HEK293T (cell line): ENCODE results near the gene GRB7.

Source experiments
- ELF4 ChIP-seq: fragments of 450-650 bp; IDR thresholded peaks from 2 replicates; pipeline ENCODE4 v1.6.1; 2017; ENCODE audit warnings: antibody characterized with exemption
- FOXA1 ChIP-seq: fragments of 450-650 bp; IDR thresholded peaks from 2 replicates; pipeline ENCODE4 v1.6.1; 2016; ENCODE audit warnings: mild to moderate bottlenecking
- FOXM1 ChIP-seq: fragments of 450-650 bp; IDR thresholded peaks from 2 replicates; pipeline ENCODE4 v1.6.1; 2017; ENCODE audit warnings: mild to moderate bottlenecking, borderline replicate concordance
- L3MBTL2 ChIP-seq: fragments of 450-650 bp; conservative IDR thresholded peaks from 2 replicates; pipeline ENCODE4 v1.6.1; 2016; ENCODE audit warnings: mild to moderate bottlenecking
- NFRKB ChIP-seq: fragments of 450-650 bp; IDR thresholded peaks from 2 replicates; pipeline ENCODE4 v1.6.1; 2016; ENCODE audit warnings: mild to moderate bottlenecking, moderate library complexity
- PKNOX1 ChIP-seq: fragments of 450-650 bp; IDR thresholded peaks from 2 replicates; pipeline ENCODE4 v1.6.1; 2016
- SP1 ChIP-seq: fragments of 450-650 bp; IDR thresholded peaks from 2 replicates; pipeline ENCODE4 v1.6.1; 2017

- TF ChIP-seq SP1: no peak
- no peak for TF ChIP-seq L3MBTL2
- no peak for TF ChIP-seq PKNOX1
- TF ChIP-seq ELF4: no peak
- TF ChIP-seq FOXA1: no peak
- no peak for TF ChIP-seq NFRKB
- no peak for TF ChIP-seq FOXM1
Measured at GRCh38 chr17:39744075-39744835, 6.5 kb downstream of the GRB7 start.
